D721Med (cell line): ENCODE measurements around the gene GRM5.

Source experiments
- DNase-seq: peaks from one replicate; pipeline ENCODE4 v3.0.0; 2011; ENCODE audit warnings: low spot score; ENCODE audit not compliant: insufficient read length
- FAIRE-seq: peaks from 2 replicates; lab custom pipeline; 2011; peaks lifted over from hg19 to GRCh38; lab: Jason Lieb, UNC
- TF ChIP-seq, protein P1 (sequence below): IDR thresholded peaks from 2 replicates; pipeline ENCODE4 v1.5.1; 2012; ENCODE audit warnings: mild to moderate bottlenecking, control low read depth; ENCODE audit not compliant: insufficient read depth; ENCODE audit errors: missing control alignments

Gene GRM5

DNA sequence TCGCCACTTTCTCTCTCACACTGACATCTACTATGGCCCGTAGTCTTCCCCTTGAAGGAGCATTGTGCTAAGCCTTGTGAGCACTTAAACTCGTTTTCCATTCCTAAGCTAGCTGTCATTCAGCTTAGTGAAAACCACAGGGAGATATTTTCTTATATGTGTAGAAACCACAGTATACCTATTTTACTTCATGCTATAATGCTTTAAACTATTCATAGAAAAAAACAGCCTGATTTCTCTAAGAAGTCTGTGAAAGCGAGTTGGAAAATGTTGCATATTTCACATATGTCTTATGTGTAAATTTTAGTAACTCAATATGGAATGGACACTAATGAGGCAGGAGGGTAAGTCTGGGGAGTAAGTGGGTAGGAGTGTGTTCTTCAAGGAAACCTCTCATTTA, 534.0 kb downstream of the GRM5 start:
- FAIRE-seq (no peak), DNase-seq (no peak)
- TF ChIP-seq, protein P1, sequence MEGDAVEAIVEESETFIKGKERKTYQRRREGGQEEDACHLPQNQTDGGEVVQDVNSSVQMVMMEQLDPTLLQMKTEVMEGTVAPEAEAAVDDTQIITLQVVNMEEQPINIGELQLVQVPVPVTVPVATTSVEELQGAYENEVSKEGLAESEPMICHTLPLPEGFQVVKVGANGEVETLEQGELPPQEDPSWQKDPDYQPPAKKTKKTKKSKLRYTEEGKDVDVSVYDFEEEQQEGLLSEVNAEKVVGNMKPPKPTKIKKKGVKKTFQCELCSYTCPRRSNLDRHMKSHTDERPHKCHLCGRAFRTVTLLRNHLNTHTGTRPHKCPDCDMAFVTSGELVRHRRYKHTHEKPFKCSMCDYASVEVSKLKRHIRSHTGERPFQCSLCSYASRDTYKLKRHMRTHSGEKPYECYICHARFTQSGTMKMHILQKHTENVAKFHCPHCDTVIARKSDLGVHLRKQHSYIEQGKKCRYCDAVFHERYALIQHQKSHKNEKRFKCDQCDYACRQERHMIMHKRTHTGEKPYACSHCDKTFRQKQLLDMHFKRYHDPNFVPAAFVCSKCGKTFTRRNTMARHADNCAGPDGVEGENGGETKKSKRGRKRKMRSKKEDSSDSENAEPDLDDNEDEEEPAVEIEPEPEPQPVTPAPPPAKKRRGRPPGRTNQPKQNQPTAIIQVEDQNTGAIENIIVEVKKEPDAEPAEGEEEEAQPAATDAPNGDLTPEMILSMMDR: no peak

DNA sequence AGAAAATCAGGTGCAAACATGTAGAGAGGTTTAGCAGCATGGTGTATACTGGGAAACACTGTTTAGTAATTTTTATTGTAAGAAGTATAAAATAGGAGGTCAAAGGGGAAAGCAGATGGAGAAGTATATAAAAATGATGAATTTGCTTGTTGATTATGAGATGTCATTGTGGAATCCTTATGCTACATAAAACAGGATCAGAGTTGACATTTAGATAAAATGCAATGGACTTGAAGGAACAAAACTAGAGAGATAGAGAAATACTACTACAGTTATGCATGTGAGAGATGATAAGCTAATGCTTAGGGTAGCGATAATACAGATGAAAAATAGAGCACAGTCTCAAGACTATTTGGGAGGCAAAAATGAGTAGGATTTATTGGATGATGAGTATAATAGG, 536.4 kb downstream of the GRM5 start:
- TF ChIP-seq, protein P1: no peak
- DNase-seq (no peak), FAIRE-seq (no peak)

DNA sequence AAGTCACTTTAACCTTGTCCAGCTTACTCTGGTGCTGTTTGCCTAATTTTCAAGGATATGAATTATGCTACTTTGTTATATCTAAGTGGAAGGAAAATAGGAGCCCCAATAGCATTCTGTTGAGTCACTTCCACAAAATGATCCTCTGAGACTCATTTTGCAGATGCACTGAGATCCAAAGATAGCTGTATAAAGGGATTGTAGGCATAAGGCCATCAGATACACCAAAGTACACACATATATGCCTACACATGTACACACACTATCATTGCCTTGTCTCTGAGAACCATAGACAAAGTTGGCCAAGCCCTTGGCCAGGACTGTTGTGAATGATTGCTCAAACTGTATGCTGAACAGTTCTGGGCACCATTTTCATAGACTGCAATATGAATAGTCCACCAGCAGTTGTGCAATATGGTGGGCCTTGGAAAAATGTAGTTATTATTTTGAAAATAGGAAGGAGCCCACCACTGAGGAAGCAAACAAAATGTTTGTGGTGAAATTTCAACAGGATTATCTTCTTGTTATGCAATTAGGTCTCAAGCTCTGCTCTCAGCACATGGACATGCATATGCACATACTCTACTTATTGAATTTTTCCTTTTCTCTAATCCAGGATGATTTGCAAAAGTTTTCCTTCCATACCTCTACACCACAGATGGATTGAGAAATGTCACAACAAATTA, 542.3 kb downstream of the GRM5 start:
- TF ChIP-seq, protein P1: no peak
- DNase-seq: no peak
- FAIRE-seq: no peak

DNA sequence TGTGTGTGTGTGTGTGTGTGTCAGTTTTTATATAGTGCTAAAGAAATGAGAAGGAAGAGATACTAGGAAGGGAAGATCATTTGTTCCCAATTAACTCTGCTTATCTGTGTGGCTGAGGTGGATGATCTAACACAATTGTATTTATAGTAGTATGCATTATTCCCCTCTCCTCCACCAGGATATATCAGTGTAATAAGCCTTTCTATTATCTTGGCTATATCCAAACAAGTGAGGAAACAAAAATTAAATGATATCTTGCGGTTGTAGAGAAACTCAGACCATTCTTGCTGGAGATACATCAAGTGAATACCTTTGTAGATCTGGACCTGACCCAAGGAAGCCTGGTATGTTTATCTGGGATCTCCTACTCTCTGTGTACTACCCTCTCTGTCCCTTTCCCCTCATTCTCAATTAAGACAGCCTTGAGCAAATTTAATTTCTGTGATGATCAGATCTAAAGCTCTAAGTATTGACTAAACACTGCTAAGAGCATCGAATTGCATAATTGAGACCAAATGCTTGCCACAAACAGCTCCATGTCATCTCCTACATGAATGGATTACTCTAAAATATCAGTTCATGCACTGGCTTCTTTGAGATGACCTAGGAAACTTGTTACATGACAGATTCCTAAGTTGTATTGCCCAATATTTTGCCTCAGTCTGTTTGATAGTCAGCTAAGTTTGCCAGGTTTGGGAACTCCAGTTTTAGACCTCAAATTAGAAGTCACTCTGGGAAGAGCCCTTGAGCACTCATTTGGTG, 543.0 kb downstream of the GRM5 start:
- TF ChIP-seq, protein P1: no peak
- DNase-seq (no peak), FAIRE-seq (no peak)

DNA sequence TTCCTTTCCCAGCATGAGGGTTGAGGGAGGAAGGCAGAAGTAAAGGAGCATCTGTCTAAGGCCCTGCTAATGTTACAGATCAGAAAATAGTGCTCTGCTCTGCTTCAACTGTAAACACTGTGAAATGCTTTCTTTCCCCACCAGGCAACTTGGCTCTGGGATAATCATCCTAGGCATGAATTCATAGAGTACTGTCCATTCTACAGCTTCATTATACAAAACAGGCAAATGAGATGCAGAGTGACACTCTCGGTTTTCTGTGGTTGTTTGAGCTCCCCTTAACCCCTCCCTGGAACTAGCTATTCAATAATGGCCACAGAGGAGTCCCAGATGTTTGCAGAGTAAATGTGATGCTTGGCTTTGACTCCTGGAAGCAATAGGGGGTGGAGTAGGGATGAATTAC, 544.0 kb downstream of the GRM5 start:
- DNase-seq: no peak
- TF ChIP-seq, protein P1: no peak
- no peak for FAIRE-seq

DNA sequence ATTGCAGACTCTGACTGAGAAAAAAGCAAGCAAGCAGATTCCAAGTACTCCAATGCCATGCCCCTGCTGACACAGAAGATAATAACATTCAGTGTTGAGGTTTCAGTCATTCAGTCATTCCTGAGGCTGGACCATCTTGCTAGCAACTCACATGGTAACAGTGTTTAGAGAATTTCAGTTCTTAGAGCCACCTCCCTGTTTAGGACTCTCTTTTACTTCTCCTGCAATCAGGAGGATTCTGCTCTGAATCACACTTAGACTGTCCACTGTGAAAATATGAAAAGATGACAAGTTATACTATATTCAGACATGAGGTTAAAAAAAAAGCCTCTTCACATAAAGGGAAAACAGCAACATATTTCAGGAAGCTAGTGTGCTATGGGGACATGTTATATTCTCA, 544.4 kb downstream of the GRM5 start:
- FAIRE-seq (no peak), DNase-seq (no peak)
- TF ChIP-seq, protein P1: no peak

DNA sequence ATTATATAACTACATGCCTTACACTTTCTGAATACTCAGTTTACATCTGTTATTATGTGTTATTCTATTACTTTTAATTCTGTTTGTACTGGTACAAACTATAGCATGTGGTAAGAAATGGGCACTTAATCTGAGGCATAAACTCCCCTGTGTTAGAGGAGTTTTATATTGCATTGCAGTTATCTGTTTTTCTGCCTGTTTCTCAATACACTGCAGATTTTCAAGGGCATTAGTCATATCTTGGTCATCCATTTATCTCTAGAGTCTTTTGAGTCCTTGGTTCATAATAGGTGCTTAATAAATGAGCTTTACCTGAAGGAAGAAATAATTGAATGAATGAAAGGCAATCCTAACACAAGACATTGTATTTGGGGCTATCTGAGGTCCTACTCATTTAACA, 545.4 kb downstream of the GRM5 start:
- FAIRE-seq (no peak), DNase-seq (no peak)
- TF ChIP-seq, protein P1: no peak
